Measurements from ENCODE around the gene NAT16. TPM values are rescaled to one million over a fixed set of nuclear protein-coding genes. Genes with fewer than 3 reads are reported as not detected.
"Not testable (repeated sequence)": the region's sequence is repeated elsewhere in the genome, so short reads cannot be mapped to it uniquely, and the experiment has no call there.

NAT16 gene
- total RNA-seq, 2 donors from 2014 or later, result not detected

GRCh38 chr7:101206665-101207042 is 26.6 kb upstream of the NAT16 start:
- Histone ChIP-seq H3K27ac (no peak overlapping the region), H3K27me3 (replicated peaks; ENCODE audit: insufficient read depth) (peaks cover 11% of the 10 kb centered on the region), H3K4me1 (replicated peaks) (peaks cover 5% of the 10 kb centered on the region), H3K36me3 (peaks cover 0 to 2% of the 10 kb centered on the region in 2 donors), H3K9me3 (no peaks in the 10 kb centered on the region), H3K4me3 (no peak overlapping the region)
- WGBS, result 93% methylated on average over 19 of the region's 19 CpGs
- intact Hi-C loops (cut with DNase I), result no loop called here
- DNase-seq (ENCODE audit: low spot score), result no peak
- no peak for TF ChIP-seq POLR2AphosphoS5 (IDR thresholded peaks at IDR 0.05)
- no peak for TF ChIP-seq POLR2A (IDR thresholded peaks at IDR 0.05)
- TF ChIP-seq CTCF (IDR thresholded peaks at IDR 0.05), result no peak

- Histone ChIP-seq H3K36me3 (no peaks in the 10 kb centered on the region), H3K27ac (no peak overlapping the region), H3K27me3 (replicated peaks; ENCODE audit: insufficient read depth) (peaks cover 14% of the 10 kb centered on the region), H3K9me3 (no peaks in the 10 kb centered on the region), H3K4me1 (replicated peaks) (peaks cover 5% of the 10 kb centered on the region), H3K4me3 (no peak overlapping the region)
- intact Hi-C loops (cut with DNase I), result no loop called here
- TF ChIP-seq POLR2A (IDR thresholded peaks at IDR 0.05) (no peak), CTCF (IDR thresholded peaks at IDR 0.05) (no peak), POLR2AphosphoS5 (IDR thresholded peaks at IDR 0.05) (no peak)
- 79% methylated on average over 32 of the region's 32 CpGs for WGBS
- DNase-seq (ENCODE audit: low spot score), result no peak
These were observed 26.0 kb upstream of the NAT16 start for GRCh38 chr7:101205901-101206664.

DNA sequence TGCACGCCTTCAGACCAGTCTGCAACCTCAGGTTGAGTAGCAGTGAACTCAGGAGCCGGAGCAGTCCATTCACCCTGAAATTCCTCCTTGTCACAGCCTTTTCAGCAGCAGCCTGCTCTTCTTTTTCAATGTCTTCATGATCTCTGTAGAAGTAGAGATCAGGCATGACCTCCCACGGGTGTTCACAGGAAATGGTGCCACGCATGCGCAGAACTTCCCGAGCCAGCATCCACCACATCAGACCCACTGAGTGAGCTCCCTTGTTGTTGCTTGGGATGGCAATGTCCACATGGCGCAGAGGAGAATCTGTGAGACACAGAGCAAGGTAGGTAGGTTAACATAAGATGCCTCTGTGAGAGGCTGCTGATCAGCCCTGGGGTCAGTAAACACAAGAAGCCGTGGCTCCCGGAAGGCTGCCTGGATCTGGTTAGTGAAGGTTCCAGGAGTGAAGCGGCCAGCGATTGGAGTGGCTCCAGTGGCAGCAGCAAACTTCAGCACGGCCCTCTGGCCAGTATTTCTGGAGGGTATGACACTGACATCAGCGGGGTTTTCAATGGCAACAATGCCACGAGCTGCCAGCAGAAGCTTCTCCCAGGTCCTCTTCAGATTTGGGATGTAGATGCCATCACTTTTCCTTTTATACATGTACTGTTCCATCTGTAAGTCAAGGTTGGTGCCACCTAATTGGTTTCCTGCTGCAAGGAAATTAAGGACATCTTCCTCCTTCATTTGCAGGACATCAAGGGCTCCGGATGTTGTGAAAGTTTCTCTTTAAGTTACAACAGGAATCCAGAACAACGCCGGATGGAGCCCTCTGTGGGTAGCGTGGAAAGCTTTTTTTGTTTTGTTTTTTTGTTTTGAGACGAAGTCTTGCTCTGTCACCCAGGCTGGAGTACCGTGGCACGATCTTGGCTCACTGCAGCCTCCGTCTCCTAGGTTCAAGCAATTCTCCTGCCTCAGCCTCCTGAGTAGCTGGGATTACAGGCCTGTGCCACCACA is 23.9 kb upstream of the NAT16 start:
- DNase-seq (ENCODE audit: low spot score), result not testable (repeated sequence)
- H3K27me3 ChIP-seq (replicated peaks; ENCODE audit: insufficient read depth), result peaks cover 14% of the 10 kb centered on the region

DNA sequence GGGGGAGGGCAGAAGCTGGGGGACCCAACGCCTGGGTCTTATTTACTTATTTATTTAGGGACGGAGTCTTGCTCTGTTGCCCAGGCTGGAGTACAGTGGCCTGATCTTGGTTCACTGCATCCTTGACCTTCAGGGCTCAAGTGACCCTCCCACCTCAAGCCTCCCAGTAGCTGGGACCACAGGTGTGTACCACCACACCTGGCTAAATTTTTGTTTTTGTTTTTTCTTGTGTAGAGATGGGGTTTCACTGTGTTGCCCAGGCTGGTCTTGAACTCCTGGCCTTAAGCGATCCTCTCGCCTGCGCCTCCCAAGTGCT is 22.5 kb upstream of the NAT16 start:
- TF ChIP-seq POLR2A (IDR thresholded peaks at IDR 0.05) (no peak), CTCF (IDR thresholded peaks at IDR 0.05) (no peak), POLR2AphosphoS5 (IDR thresholded peaks at IDR 0.05) (no peak)
- 83% methylated on average over 5 of the region's 5 CpGs for WGBS
- H3K4me3 ChIP-seq, result no peak overlapping the region
- intact Hi-C loops (cut with DNase I), result no loop called here
- peaks cover 14% of the 10 kb centered on the region for H3K27me3 ChIP-seq (replicated peaks; ENCODE audit: insufficient read depth)
- no peak for DNase-seq (ENCODE audit: low spot score)
- H3K36me3 ChIP-seq, result no peaks in the 10 kb centered on the region
- H3K4me1 ChIP-seq (replicated peaks), result peaks cover 5% of the 10 kb centered on the region
- no peak overlapping the region for H3K27ac ChIP-seq
- H3K9me3 ChIP-seq, result no peaks in the 10 kb centered on the region

More for the DNA sequence above, 23.9 kb upstream of the NAT16 start:
- H3K4me3 ChIP-seq; H3K36me3 ChIP-seq; intact Hi-C loops (cut with DNase I); H3K9me3 ChIP-seq; H3K27ac ChIP-seq; H3K4me1 ChIP-seq (replicated peaks): not testable (repeated sequence)
- WGBS, result 73% methylated on average over 22 of the region's 22 CpGs

DNA sequence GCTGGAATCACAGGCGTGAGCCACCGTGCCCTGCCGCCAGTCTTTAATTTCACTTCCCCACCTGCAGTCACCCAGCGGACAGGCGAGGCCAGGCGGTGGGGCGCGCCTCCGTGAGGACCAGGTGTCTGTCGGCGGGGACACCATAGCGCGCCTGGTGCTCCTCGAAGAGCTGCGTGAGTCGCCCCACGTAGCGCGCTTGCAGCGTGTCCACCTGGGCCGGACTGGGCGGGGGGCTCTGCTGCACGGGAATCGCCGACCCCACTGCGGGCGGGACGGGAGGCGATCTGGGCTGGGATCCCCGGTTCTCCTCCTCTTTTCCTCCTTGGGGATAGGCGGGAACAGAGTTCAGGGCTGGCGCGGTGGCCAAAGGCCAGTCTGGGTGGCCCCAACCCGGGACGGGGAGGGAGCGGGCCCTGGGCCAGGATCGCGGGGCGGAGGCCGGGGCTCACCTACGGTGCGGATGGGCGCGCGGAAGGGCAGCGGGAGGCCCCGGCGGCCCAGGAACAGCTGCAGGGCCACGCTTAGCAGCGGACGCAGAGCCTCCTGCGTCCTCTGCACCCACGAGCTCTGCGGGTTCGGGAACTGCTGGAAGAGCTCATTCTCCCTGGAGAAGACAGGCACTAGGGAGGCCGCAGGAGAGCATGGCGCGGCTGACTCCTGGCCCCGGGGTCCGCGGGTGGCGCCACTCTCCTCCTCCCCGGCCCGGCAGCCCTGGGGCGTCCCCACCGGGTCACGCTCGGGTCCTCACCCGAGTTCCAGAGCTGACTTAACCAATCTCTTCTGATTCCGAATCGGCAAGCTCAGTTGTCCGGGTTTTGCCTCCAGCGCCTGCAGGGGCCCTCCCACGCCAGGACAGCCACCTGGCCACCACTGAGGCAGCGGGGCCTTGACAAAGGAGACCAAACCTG is 21.9 kb upstream of the NAT16 start:
- DNase-seq (ENCODE audit: low spot score), result no peak
- Histone ChIP-seq H3K27ac (no peak overlapping the region), H3K4me1 (replicated peaks) (peaks cover 5% of the 10 kb centered on the region), H3K4me3 (peak overlapping the region in 1 of 2 donors; percentile 8), H3K36me3 (no peaks in the 10 kb centered on the region), H3K9me3 (no peaks in the 10 kb centered on the region), H3K27me3 (replicated peaks; ENCODE audit: insufficient read depth) (peaks cover 14% of the 10 kb centered on the region)
- intact Hi-C loops (cut with DNase I), result no loop called here
- WGBS, result 12% methylated on average over 44 of the region's 75 CpGs
- no peak for TF ChIP-seq POLR2A (IDR thresholded peaks at IDR 0.05)
- no peak for TF ChIP-seq POLR2AphosphoS5 (IDR thresholded peaks at IDR 0.05)
- TF ChIP-seq CTCF (IDR thresholded peaks at IDR 0.05), result no peak
